ENCODE results near the gene DDC.

- no peak for TF ChIP-seq CTCF (IDR thresholded peaks at IDR 0.05; ENCODE audit: insufficient read depth, low read length, poor library complexity, severe bottlenecking)
- no peak for TF ChIP-seq EZH2phosphoT487 (conservative IDR thresholded peaks at IDR 0.05; ENCODE audit: low read length)
These were observed 85.3 kb downstream of the DDC start for GRCh38 chr7:50479743-50480517.
